ENCODE data around the gene PCDHGA9. TPM values are rescaled to one million over a fixed set of nuclear protein-coding genes. Genes with fewer than 3 reads are reported as not detected.

PCDHGA9 gene
- total RNA-seq, result 1.2 and 1.8 TPM in 2 replicates

DNA sequence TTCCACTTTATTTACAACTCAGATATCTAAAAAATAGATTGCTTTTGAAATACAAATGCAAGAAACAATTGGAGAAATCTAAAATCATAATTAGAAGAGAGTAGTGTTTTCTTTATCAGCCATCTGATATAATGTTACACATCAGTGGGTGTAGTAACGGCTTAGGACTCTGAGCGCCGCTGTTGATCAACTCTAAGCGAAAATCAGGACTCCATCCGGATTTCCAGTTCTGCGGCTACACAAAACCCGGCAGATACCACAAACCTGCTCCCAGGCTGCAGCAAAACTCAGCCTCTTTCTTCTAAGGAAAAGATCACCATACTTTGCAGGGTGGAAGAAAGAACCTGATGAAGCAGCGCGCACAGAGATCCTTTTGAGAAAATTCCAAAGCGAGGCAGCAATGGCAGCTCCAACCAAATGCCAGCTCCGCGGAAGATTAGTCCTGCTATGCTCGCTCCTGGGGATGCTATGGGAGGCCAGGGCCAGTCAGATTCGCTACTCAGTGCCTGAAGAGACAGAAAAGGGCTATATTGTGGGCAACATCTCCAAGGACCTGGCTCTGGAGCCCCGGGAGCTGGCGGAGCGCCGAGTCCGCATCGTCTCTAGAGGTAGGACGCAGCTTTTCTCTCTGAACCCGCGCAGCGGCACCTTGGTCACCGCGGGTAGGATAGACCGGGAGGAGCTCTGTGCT is at the start of gene PCDHGA9:
Gene PCDHGA9 (plus strand): TSS at position 226 of the 691 bp plus-strand sequence. CDS start 175 bp downstream, at position 401.

DNA sequence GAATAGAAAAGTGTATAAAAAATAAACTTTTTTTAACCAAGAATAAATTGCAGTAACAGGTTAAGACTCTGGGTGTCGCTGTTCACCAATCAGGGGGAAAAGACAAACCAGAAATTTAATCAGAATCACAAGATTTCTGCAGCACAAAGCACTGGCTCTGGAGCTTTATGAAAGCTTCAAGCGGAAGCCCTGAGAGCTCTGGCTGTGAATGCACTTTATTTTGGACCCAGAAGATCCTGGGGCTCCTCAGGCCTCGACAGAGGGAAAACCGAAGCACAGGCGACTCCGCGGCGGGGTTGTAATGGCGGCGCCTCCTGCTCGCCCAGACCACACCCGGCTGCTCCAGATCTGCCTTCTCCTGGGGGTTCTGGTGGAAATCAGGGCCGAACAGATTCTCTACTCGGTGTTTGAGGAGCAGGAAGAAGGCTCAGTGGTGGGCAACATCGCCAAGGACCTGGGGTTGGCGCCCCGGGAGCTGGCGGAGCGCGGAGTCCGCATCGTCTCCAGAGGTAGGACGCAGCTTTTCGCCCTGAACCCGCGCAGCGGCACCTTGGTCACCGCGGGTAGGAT is 47.6 kb upstream of the PCDHGA9 start, which contains the start of gene PCDHGA4:
Gene PCDHGA4 (plus strand): TSS at position 122 of the 570 bp plus-strand sequence. CDS start 87 bp downstream, at position 209.

DNA sequence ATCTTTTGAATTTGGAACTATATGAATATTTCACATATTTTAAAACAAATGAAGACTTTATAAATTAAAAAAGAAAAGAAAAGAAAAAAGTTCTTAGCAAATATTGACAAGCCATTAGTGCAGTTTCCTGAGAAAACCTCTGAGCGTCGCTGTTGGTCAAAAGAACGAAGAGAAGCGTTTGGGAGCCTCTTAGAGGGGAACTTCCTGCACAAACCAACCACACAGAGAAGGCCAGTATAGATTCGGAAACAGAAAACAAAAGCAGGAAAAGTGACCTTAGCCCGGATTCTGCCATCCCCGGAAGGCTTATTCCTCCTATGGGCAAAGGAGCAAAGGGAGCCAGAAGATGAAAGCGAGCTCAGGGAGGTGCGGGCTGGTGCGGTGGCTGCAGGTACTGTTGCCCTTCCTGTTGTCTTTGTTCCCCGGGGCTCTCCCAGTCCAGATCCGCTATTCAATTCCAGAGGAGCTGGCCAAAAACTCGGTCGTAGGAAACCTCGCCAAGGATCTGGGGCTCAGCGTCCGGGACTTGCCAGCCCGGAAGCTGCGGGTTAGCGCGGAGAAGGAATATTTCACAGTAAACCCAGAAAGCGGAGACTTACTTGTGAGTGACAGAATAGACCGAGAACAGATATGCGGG is 42.7 kb upstream of the PCDHGA9 start, which contains the start of gene PCDHGB2:
Gene PCDHGB2 (plus strand): TSS at position 205 of the 637 bp plus-strand sequence. CDS start 142 bp downstream, at position 347.

DNA sequence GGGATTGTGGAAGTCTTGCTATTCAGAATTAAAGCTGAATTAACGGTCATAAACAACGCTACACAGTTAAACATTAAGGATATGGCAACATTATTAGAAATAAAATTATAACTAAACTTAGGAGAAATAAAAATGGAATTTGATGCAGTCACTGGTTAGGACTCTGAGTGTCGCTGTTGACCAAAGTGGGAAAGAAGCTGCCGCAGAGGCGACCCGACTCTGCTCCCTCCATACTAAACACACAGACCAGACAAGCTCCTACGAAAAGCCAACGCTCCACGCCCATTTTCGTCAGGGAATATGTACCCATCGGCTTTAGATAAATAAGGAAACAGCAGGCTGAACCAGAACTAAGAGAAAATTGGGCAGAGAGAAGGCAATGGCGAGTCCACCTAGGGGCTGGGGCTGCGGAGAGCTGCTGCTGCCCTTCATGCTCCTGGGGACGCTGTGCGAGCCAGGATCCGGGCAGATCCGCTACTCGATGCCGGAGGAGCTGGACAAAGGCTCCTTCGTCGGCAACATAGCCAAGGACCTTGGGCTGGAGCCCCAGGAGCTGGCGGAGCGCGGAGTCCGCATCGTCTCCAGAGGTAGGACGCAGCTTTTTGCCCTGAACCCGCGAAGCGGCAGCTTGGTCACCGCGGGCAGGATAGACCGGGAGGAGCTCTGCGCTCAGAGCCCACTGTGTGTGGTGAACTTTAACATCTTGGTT is 38.5 kb upstream of the PCDHGA9 start, which contains the start of gene PCDHGA5:
Gene PCDHGA5 (plus strand): TSS at position 211 of the 709 bp plus-strand sequence. CDS start 169 bp downstream, at position 380.

GRCh38 chr5:141369994-141370848 is 32.4 kb upstream of the PCDHGA9 start, which contains the start of gene PCDHGB3:
TSS of gene PCDHGB3 (plus strand) at chr5:141370242. CDS start at chr5:141370395, 153 bp downstream.

GRCh38 chr5:141373673-141374317 is 28.8 kb upstream of the PCDHGA9 start, which contains the start of gene PCDHGA6:
TSS of gene PCDHGA6 (plus strand) at chr5:141373891. CDS start at chr5:141374084, 193 bp downstream.

GRCh38 chr5:141382469-141383294 is 19.9 kb upstream of the PCDHGA9 start, which contains the start of gene PCDHGA7:
TSS of gene PCDHGA7 (plus strand) at chr5:141382742. CDS start at chr5:141382900, 158 bp downstream.

DNA sequence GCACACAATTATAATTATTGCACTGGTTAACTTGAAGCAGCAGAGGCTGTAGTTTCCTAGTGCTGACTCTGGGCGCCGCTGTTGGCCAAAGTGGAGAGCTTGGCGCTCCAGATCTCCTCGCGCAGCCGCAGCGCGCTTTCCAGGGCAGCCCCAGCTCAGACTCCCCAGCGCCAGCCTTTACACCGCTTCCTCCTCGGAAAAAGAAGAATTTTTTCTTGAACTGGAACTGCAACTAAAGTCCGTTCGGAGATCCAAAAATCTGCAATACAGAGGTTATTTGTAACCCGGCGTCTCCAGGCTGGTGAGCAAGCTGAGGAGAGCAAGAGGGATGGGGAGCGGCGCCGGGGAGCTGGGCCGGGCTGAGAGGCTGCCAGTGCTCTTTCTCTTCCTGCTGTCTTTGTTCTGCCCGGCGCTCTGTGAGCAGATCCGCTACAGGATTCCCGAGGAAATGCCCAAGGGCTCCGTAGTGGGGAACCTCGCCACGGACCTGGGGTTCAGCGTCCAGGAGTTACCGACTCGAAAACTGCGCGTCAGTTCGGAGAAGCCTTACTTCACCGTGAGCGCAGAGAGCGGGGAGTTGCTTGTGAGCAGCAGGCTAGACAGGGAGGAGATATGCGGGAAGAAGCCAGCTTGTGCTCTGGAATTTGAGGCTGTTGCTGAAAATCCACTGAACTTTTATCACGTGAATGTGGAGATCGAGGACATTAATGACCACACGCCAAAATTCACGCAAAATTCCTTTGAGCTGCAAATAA is 14.8 kb upstream of the PCDHGA9 start, which contains the start of gene PCDHGB4:
Gene PCDHGB4 (plus strand): TSS at position 142 of the 755 bp plus-strand sequence. CDS start 187 bp downstream, at position 329.

DNA sequence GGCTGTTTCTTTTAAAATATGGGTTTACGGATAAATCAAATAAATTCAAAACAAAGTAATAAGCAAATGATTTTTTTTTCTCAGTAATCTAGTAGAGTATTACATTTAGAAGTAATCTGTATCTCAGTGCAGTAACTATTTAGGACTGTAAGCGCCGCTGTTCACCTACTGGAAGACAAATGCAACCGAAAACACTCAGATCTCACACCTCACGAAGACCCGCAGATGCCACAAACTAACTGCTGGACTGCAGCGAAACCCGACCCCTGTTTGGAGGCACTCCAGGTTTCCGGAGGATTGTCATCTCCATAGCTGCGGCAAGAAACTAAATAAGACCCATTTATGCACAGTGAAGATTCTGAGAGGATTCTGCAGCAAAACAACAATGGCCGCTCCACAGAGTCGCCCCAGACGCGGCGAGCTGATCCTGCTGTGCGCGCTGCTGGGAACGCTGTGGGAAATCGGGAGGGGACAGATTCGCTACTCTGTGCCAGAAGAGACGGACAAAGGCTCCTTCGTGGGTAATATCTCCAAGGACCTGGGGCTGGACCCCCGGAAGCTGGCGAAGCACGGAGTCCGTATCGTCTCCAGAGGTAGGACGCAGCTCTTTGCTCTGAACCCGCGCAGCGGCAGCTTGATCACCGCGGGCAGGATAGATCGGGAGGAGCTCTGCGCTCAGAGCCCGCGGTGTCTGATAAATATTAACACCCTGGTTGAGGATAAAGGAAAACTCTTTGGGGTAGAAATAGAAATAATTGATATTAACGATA is 10.0 kb upstream of the PCDHGA9 start, which contains the start of gene PCDHGA8:
Gene PCDHGA8 (plus strand): TSS at position 205 of the 770 bp plus-strand sequence. CDS start 181 bp downstream, at position 386.

GRCh38 chr5:141397756-141398551 is 4.6 kb upstream of the PCDHGA9 start, which contains the start of gene PCDHGB5:
TSS of gene PCDHGB5 (plus strand) at chr5:141397947. CDS start at chr5:141398128, 181 bp downstream.

DNA sequence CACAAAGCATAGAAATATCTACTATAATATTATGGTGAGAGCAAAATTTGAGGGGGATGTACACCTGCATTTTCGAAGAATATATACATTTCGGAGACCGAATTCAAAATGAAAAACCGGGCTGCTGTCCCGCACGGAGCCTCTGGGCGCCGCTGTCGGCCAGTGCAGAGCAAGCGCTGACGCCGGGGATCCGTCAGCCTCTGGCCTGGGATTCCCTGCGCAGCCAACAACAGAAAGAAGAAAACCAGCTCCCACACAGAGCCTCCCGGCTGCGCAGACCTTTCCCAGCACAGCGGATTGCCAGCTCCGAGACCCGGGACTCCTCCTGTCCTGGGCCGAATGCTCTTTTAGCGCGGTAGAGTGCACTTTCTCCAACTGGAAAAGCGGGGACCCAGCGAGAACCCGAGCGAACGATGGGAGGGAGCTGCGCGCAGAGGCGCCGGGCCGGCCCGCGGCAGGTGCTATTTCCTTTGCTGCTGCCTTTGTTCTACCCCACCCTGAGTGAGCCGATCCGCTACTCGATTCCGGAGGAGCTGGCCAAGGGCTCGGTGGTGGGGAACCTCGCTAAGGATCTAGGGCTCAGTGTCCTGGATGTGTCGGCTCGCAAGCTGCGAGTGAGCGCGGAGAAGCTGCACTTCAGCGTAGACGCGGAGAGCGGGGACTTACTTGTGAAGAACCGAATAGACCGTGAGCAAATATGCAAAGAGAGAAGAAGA is 5.4 kb downstream of the PCDHGA9 start, which contains the start of gene PCDHGB6:
Gene PCDHGB6 (plus strand): TSS at position 232 of the 716 bp plus-strand sequence. CDS start 182 bp downstream, at position 414.

DNA sequence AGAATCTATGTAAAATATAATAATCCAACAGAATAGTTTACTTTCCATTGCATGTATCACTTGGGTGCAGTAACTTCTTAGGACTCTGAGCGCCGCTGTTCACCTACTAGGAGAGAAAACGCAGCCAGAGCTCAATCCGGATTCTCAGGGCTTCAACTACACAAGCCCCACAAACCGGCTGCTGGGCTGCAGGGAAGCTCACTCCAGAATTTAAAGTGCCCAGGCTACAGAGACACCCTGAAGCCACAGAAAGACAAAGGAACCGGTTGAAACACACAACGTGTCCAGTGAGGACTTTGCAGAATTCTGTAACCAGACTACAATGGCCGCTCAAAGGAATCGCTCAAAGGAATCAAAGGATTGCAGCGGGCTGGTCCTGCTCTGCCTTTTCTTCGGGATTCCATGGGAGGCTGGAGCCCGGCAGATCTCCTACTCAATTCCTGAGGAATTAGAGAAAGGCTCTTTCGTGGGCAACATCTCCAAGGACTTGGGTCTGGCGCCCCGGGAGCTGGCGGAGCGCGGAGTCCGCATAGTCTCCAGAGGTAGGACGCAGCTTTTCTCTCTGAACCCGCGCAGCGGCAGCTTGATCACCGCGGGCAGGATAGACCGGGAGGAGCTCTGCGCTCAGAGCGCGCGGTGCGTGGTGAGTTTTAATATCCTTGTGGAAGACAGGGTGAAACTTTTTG is 10.4 kb downstream of the PCDHGA9 start, which contains the start of gene PCDHGA10:
Gene PCDHGA10 (plus strand): TSS at position 134 of the 686 bp plus-strand sequence. CDS start 189 bp downstream, at position 323.

GRCh38 chr5:141417494-141418172 is 15.1 kb downstream of the PCDHGA9 start, which contains the start of gene PCDHGB7:
TSS of gene PCDHGB7 (plus strand) at chr5:141417677. CDS start at chr5:141417860, 183 bp downstream.

DNA sequence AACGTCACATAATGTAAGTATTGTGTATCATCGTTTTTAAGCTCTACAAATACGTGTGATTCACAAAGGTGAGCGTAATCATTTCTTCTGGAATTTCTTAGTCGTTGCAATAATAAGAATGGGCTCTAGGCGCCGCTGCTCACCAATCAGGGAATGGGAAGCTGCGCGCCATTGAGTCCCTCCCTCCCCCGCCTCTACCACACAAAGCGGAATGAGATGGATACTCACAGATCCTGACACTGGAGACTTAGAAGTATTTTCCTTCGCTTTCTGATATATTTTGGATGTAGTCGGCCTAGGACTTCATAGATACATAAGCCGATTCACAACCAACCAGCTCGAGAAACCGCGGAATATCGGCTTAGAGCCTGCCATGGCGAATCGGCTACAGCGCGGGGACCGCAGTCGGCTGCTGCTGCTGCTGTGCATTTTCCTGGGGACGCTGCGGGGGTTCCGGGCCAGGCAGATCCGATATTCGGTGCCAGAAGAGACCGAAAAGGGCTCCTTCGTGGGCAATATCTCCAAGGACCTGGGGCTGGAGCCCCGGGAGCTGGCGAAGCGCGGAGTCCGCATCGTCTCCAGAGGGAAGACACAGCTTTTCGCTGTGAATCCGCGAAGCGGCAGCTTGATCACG is 18.4 kb downstream of the PCDHGA9 start, which contains the start of gene PCDHGA11:
Gene PCDHGA11 (plus strand): TSS at position 197 of the 634 bp plus-strand sequence. CDS start 177 bp downstream, at position 374.

